ACC112 (cell line): ENCODE data around the gene VPS35.
A peak's percentile ranks its signal among the peaks of the same experiment; 100 is the strongest.

Experiments used
- H2AFZ ChIP-seq: fragments of 200-600 bp; sonication (generic); one replicate; pipeline ENCODE4 v1.6.0; 2017; ENCODE audit warnings: antibody characterized with exemption, low read length; ENCODE audit not compliant: unreplicated experiment
- H3K27ac ChIP-seq: fragments of 200-600 bp; sonication (generic); 2 replicates; pipeline ENCODE4 v1.5.1; 2014; ENCODE audit warnings: low read depth, mild to moderate bottlenecking, antibody characterized with exemption, low read length, moderate library complexity
- H3K27me3 ChIP-seq: fragments of 200-600 bp; sonication (generic); 2 replicates; pipeline ENCODE4 v1.6.1; 2014; ENCODE audit warnings: mild to moderate bottlenecking, antibody characterized with exemption, low read length, moderate library complexity, mixed read lengths; ENCODE audit not compliant: insufficient read depth
- H3K36me3 ChIP-seq: fragments of 200-600 bp; sonication (generic); 2 replicates; pipeline ENCODE4 v1.6.1; 2016; ENCODE audit warnings: mild to moderate bottlenecking, antibody characterized with exemption, low read length, moderate library complexity, mixed read lengths; ENCODE audit not compliant: insufficient read depth
- H3K4me1 ChIP-seq: fragments of 200-600 bp; sonication (generic); one replicate; pipeline ENCODE4 v1.6.1; 2016; ENCODE audit warnings: low read length, mixed read lengths; ENCODE audit not compliant: insufficient read depth, unreplicated experiment, control insufficient read depth
- H3K4me3 ChIP-seq: fragments of 200-600 bp; sonication (generic); 2 replicates; pipeline ENCODE4 v1.5.1; 2014; ENCODE audit warnings: mild to moderate bottlenecking, low read depth, low read length
- H3K79me2 ChIP-seq: fragments of 200-600 bp; sonication (generic); one replicate; pipeline ENCODE4 v1.6.0; 2016; ENCODE audit warnings: low read length; ENCODE audit not compliant: control insufficient read depth, unreplicated experiment, insufficient read depth

The VPS35 gene

DNA sequence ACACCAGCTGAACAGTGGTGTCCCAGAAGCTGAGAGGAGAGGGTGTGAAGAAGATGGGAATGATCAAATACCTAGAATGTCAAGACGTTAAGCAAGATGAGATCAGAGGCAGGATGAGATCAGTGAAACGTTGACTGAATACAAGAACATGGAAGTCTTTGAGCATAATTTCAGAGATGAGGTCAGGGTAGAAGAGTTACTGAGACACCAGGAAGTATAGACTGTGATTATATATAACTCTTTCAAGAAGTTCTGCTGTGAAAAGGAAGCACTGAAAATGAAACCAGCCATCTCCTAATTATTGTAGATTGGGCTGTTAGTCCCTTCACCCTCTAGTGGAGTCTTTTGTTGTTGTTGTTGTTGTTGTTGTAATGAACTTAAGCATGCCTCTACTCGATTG is 76.9 kb downstream of the VPS35 start:
- Histone ChIP-seq H2AFZ (peak overlapping the region; percentile 3), H3K36me3 (peaks cover 21% of the 10 kb centered on the region), H3K4me3 (no peak overlapping the region), H3K27ac (no peak overlapping the region), H3K4me1 (peaks cover 6% of the 10 kb centered on the region), H3K79me2 (peaks cover 34% of the 10 kb centered on the region), H3K27me3 (no peaks in the 10 kb centered on the region)

DNA sequence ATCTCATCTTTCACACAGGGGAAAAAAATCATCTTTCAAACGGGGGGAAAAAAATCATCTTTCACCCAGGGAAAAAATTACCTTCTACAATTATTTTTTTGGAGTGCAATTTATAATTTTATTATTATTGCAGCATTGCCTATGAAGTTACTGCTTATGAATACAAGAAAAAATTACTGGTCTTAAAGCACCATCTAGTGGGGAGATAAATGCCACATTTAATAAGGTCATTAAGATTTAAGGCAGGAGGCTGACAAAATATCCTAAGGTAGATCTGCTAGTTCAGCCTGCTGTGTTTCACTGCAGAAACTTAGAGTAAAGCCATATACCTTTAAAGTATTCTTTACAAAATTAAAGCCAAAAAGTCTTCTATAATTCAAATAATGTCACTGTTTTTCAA is 81.4 kb downstream of the VPS35 start:
- Histone ChIP-seq H3K4me1 (no peaks in the 10 kb centered on the region), H3K27me3 (no peaks in the 10 kb centered on the region), H3K4me3 (no peak overlapping the region), H3K79me2 (peaks cover 13% of the 10 kb centered on the region), H3K27ac (no peak overlapping the region), H2AFZ (no peak overlapping the region), H3K36me3 (peaks cover 18% of the 10 kb centered on the region)

DNA sequence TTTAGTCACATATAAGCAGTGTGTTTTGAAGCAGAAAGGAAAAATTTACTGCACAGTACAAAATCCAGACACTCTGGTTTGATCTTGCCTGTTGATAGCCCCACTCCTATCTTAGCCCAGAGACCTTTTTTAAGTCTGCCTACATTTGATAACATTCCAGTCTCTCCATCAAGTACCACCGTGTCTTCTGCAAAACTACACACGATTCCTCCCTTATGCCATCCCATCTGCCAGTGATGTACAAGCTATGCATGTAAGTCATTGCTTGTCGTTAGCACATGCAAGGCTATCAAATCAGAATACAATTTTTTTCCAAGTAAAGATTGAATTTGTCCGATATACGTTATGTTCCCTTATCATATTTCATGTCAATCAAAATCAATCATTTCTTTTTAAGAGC is 82.7 kb downstream of the VPS35 start:
- H3K4me1 ChIP-seq: no peaks in the 10 kb centered on the region
- no peaks in the 10 kb centered on the region for H3K27me3 ChIP-seq
- H3K79me2 ChIP-seq: peaks cover 4% of the 10 kb centered on the region
- peaks cover 23% of the 10 kb centered on the region for H3K36me3 ChIP-seq
- no peak overlapping the region for H3K4me3 ChIP-seq
- H3K27ac ChIP-seq: no peak overlapping the region
- no peak overlapping the region for H2AFZ ChIP-seq
